C4-2B (cell line): ENCODE measurements around the gene PDGFD.

ENCODE experiments used
- CTCF ChIP-seq: fragments of 450-650 bp; conservative IDR thresholded peaks from 2 replicates; pipeline ENCODE4 v1.5.1; 2017; ENCODE audit warnings: mild to moderate bottlenecking
- ZFX ChIP-seq: fragments of 450-650 bp; IDR thresholded peaks from 2 replicates; pipeline ENCODE4 v1.6.1; 2017

DNA sequence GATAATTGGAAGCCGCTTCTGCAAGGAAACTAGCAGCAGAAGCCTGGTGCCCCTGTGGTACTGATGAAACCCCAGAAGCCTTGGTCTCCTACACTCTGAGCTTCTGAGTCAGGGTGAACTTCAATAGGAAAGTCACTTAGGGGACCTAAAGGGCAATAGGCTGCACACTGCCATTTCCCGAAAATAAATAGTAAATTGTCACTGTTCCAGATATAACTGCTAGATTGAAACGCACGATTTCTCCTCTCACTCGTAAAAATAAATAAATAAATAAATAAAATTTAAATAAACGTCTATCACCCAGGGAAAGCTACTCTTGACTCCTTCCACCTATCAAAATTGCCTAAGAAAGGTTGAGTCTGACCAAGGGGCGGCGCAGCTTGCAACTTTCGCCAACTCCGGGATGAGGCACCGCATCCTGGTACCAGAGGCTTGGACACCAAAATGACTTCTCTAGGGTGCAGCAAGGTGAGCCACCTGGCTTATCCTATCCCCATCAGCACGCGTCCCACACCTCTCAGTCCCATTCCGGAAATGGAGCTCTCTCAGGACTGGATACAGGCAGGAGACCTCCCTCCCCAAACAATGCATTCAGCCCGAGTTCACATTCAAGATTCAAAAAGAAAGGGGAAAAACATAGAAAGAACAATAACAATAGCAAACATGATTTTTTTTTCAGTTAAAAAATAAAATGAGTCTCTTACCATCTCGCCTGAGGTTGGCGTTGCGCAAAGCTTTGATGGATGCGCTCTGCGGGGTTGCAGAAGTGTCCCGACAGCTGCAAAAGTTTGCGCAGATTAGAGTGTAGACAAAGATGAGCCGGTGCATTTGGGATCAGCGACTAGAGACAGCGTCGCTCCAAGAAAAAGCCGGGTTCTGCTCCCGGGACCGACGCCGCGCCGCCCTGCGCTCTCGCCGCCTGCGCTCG is 583 bp downstream of the PDGFD start:
- TF ChIP-seq CTCF, result no peak
- no peak for TF ChIP-seq ZFX
